Effector CD4-positive, alpha-beta T cell (primary cell): Measurements from ENCODE around the gene TSPAN7. TPM values are rescaled to one million over a fixed set of nuclear protein-coding genes. Genes with fewer than 3 reads are reported as not detected.

Source experiments
- DNase-seq: peaks from one replicate; pipeline ENCODE4 v3.0.0-alpha.2; 2020
- total RNA-seq: gene quantifications from one replicate; lab custom pipeline; 2026; lab: John Stamatoyannopoulos, UW

TSPAN7 gene, protein sequence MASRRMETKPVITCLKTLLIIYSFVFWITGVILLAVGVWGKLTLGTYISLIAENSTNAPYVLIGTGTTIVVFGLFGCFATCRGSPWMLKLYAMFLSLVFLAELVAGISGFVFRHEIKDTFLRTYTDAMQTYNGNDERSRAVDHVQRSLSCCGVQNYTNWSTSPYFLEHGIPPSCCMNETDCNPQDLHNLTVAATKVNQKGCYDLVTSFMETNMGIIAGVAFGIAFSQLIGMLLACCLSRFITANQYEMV
- not detected for total RNA-seq

GRCh38 chrX:38561126-38561868 is at the start of gene TSPAN7:
Gene TSPAN7, plus strand, starts transcription at chrX:38561542. Its CDS starts 5 bp downstream, at chrX:38561547.
- peak; percentile 52 for DNase-seq

DNA sequence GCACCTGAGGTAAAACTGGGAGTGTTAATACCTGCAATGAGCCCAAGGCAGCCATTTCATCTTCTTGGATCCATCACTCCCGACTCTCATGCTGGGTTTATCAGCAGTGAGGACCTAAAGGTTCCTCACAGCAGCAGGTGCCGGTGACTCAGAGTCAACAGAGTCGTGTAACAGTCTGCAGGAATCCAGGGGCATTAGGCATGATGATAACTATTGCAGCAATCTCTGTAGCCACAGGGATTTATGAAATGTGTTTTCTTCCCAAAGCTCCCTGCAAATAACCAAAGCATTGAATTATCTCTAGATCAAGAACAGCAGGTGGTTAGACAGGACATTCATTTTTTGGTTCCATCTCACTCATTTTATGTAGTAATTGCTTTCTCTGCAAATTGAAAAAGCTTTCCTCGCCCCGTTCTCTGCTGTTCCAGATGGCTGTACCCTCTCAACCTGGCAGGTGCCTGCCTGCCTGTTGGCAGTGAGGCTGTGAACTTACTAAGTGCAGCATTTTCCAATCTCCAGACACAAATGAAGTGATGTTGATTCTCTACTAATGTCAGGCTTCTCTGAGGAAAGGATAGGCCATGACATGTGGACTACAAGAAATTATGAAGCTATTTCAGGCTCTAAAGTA is 48.1 kb upstream of the TSPAN7 start:
- no peak for DNase-seq

- DNase-seq, result no peak
Measured at GRCh38 chrX:38514016-38514854, 47.1 kb upstream of the TSPAN7 start.

- DNase-seq, result no peak
Measured at GRCh38 chrX:38515291-38515690, 46.1 kb upstream of the TSPAN7 start.

DNA sequence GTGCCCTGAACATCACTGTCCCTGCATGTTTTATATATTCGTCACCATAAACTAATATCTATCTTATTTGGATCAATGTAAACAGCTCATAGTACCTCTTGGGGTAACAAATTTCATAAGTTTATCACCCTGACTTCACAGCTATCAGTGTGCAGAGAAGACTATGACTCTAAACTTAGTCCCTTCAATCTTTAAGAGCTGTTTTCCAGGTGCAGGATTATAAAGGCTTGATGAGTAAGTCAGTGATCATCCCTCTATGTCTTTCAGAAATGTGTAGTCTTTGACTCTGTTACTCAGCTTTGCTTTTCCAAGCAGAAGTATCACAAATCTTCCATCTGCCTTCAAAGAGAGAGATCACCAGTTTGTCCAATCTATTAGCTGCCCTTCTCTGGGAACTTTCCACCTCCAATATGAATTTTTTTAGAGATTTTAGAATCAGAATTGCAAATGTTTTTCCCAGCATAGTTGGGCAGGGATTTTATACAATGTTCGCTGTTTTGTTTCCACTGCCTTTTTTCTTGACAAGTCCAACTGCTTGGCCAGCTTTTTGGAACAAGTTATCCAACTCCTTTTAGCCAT is 45.1 kb upstream of the TSPAN7 start:
- no peak for DNase-seq

DNA sequence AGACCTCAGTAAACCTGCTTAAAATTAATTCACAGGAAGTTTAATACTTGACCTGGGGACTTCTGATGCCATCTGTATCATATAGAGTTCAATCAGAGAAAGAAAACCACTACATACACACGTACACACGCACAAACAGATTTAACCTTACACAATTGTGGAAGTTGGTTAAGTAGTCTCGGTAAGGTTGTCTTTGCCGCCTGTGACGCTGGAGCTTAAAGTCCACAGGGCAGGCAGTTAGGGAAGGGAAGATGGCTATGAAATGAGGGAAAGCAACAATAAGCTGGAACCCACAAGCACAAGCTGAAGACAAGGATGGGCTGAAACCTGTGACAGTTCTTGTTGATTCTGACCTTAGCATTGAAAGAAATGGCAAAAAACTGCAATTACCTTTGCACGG is 41.7 kb upstream of the TSPAN7 start:
- no peak for DNase-seq

GRCh38 chrX:38538134-38538533 is 23.2 kb upstream of the TSPAN7 start:
- no peak for DNase-seq

DNA sequence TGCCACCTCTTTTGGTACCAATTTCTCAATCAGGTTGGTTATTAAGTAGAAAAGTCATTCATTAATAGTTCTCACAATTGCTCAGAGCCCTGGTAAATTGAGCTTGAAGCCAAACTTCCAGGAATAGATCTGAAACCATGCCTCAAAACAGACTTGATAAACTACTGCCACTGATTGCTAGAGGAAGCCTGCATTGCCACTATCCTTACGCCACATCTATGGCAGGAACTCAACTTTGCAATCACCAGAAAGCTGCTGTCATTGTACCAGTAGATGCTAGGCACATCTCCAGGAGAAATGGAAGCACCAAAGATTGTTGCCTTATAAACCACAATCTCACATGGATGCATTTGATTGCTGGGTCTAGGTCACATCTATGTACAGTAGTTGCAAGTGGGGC is 21.6 kb upstream of the TSPAN7 start:
- DNase-seq, result no peak

DNA sequence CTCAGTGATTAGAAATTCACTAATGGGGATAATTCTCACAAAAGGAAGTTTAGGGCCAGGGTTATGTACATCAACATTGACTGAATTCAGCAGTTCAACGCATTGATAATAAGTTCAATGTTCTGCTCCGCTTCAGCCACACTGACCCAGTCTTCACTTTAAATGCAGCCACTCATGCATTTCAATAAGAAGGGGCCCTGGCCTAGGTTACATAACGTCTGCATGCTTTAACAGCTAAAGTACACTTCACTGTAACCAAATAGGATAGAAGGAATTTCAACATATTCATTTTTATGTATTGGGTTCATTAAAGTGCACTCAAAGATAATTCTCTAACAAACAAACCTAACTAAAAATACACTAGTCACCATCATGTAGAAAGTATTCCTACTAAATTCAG is 12.8 kb upstream of the TSPAN7 start:
- DNase-seq, result no peak

DNA sequence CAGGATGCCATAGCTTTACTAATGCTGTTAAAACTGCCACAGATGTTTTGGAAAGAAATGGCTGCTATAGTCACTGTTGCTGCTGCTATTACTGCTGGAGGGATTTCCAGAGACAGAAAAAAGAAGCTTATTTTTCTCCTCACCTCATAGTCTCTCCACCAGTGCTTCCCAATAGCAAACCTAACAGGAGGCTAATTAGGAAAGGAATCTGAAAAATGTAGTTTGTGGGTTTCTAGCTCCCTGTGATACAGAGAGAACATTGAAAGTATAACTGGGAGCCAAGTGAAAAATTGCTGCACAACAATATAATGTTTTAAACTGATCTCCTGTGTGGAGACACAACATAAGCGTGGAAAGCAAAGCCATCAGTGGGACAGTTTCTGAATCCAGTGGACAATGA is 8.6 kb upstream of the TSPAN7 start:
- DNase-seq, result no peak

- no peak for DNase-seq
Measured at GRCh38 chrX:38558686-38559085, 2.7 kb upstream of the TSPAN7 start.

- DNase-seq, result no peak
Measured at GRCh38 chrX:38560776-38561125, 591 bp upstream of the TSPAN7 start.

DNA sequence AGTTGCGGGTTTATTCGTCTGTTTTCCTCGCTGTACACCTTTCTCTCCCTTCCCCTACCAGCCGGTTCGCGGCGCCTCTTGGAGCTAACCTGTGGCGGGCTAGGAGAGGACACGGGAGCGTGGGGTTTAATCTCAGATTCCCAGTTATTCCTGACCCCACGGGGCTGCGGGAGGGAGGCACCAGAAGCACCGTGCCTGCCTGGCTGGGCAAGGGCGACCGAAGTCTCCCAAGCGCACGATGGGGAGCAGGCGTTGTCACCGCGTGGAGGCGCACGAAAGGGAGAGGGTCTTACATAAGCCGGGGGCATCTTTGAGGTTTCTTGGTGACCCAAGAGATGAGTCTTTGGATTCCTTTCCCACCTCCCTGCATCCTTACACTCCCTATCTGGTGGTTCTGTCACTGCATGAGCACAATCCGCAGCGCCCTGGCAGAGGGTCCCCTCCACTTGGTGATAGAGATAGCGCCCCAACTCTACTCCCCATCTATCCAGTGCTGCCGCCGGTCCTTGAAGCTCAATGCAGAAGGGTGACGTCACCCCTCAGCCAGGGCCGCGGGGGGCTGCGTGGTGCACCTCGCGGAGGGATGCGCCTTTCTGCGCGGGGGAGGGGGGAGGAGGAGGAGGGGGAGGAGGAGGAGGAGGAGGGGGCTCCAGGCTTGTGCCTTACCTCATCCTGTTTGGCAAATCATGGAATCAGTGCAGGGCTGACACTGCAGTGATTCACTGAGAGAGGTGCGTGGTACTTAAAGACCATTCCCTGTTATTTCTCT is 793 bp downstream of the TSPAN7 start:
- DNase-seq, result peak; percentile 2

DNA sequence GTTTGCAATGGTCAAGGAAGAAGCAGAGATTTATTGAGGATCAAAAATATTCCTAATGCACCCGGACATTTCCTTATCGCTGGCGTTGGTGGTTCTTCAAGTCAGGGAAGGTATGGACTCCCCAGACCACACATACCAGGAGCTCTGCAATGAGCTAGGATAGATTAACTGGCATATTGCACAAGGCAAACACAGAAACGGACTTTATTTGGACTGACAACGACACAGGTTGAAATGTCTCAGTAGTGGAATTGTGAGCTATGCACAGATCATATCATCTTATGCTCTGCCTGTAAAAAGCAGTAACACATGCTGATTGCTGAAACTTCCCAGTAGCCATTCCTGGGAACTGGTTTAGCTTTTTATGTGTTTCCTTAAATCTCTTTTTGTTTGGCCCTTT is 1.7 kb downstream of the TSPAN7 start:
- DNase-seq, result no peak

DNA sequence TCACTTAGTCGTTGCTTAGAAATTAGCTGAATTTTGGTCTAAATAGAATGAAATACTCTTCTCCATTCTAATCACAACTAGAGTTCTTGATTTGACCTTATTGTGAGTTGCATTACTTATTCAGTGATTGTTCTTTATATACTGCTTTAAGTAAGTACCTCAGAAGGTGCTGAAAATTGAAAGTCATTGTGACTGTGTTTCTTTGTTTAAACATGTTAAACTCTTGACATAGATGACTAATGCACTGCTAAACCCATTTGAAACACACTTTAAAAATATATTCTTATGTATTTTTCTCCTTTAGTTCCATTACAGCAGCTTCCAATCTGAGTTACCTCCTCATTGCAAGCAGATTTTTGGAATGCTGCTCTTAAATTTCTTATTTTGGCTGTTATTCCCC is 9.1 kb downstream of the TSPAN7 start:
- no peak for DNase-seq

DNA sequence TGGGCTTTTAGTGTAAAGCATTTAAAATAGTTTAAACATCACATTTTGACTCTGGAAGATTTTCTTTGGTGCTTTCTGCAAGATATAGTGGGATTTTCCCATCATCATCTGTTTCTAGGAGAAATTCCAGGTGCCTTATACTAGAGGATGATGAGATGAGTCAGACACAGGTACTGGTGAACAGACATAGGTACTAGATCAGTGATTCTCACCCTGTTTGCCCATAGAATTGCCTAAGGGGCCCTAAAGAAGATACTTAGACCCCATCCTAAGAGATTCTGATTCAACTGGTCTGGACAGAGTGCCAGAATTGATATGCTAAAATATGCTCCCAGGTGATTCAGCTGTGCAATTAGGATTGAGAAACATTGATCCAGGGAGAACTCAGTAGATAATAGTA is 9.7 kb downstream of the TSPAN7 start:
- no peak for DNase-seq

DNA sequence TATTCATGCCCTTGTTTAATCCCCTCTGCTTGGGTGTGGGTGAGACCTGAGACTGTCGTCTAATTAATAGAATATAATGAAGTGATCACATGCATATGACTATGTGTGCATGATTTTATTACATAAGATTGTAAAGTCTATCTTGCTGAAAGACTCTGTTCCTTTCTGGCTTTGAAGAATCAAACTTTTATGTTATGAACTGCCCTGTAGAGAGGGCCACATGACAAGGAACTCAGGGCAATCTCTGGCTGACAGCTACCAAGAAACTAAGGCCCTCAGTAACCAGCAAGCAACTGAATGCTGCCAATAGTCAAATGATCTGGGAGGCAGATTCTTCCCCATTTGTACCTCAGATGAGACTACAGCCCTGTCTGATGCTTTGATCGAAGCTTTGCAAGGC is 13.5 kb downstream of the TSPAN7 start:
- DNase-seq, result no peak

- no peak for DNase-seq
Measured at GRCh38 chrX:38575888-38576287, 14.5 kb downstream of the TSPAN7 start.

DNA sequence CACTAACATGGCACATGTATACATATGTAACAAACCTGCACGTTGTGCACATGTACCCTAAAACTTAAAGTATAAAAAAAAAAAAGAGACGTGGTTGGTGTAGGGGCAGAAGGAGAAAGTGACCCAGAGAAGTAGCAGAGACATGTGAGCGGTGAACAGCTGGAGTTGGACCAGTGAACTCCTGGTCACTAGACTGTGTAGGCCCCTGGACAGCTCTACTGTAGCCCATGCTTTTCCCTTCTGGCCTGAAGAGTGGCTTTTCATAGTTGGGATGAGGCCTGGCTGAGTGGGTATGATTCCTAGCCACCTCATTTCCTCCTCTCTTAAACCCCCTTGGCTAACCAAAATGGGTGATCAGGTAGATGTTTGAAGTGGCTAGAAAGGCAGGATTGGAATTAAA is 16.4 kb downstream of the TSPAN7 start:
- no peak for DNase-seq

DNA sequence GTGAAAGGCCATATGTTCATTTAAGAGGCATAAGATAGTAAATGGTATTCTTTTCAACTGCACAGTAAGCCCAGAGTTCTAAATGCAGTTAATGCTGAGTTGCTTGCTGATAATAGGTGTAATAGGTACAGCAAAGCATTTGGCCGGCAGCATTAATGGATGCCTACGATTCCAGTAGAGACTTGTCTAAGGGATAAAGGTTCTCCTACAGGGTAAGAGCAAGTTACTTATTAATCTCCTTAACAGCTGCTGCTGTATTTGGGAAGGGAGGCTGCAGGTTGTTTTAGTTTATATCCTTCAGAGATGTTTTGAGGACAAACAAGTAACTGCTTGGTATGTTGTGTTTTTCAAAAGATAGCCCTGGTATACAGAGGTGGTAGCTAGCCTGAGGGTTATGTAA is 16.8 kb downstream of the TSPAN7 start:
- DNase-seq, result no peak

DNA sequence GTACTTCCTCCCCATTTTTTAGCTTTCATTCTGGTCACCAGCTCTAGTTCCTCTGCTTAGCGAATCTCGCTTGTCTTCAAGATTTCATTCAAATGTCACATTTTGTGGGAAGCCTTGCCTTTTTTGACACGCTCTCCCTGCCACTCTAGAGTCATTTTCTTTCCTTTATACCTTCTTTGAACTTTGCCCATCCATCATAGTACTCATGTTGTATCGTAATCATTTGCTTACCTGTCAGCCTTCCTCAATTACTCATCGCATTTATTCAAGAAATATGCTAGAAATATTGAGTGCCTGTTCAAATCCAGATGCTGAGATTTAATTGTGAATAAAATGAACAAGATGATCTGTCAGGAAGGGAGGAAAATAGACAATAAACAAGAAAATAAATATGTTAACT is 21.8 kb downstream of the TSPAN7 start:
- no peak for DNase-seq

GRCh38 chrX:38594434-38594833 is 33.1 kb downstream of the TSPAN7 start:
- no peak for DNase-seq
